Measurements from ENCODE around the gene TH. TPM values are rescaled to one million over a fixed set of nuclear protein-coding genes. Genes with fewer than 3 reads are reported as not detected.

Gene TH
- total RNA-seq, 2 donors from 2014 or later, result not detected

DNA sequence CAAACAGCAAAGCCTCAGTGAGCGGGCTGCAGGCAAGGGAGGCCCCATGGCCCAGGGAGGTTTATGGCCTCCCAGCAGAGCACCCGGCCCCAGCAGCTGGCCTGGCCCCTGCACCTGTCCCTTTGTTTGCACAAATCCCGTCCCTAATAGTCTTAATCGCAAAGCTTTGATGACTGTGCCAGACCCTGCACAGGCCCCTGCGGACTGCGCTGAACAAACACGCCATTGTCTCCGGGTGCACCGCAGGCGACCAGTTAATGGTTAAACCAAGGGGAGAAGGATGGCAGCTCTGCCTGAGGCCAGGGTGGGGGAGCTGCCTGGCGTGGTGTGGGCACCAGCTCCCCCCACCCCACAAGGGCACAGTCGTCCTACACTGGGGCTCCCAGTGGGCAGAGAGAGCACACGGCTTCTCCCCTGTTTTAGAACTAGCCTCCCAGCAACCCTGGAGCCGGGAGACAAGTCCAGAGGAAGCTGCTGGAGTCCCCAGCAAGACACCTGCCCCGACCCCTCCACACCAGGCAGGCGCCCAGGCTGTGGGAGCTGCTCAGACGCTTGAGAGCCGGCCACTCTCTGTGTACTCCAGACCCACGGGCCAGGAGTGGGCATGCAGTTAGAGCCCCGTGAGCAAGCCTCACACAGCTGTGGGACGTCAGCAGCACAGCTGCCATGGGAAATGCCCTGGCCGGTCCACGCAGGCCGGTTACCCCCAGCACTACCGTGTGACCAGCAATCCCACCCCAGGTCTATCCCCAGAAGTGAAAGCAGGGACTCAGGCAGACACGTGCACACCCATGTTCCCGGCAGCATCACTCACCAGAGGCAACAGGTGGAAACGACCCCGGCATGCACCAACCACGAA is 39.7 kb upstream of the TH start:
- no peaks in the 10 kb centered on the region for H3K36me3 ChIP-seq
- H3K9me3 ChIP-seq, result no peaks in the 10 kb centered on the region
- no peak overlapping the region for H3K4me3 ChIP-seq
- TF ChIP-seq, protein P1, sequence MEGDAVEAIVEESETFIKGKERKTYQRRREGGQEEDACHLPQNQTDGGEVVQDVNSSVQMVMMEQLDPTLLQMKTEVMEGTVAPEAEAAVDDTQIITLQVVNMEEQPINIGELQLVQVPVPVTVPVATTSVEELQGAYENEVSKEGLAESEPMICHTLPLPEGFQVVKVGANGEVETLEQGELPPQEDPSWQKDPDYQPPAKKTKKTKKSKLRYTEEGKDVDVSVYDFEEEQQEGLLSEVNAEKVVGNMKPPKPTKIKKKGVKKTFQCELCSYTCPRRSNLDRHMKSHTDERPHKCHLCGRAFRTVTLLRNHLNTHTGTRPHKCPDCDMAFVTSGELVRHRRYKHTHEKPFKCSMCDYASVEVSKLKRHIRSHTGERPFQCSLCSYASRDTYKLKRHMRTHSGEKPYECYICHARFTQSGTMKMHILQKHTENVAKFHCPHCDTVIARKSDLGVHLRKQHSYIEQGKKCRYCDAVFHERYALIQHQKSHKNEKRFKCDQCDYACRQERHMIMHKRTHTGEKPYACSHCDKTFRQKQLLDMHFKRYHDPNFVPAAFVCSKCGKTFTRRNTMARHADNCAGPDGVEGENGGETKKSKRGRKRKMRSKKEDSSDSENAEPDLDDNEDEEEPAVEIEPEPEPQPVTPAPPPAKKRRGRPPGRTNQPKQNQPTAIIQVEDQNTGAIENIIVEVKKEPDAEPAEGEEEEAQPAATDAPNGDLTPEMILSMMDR (IDR thresholded peaks at IDR 0.05), result no peak
- no peak for DNase-seq (ENCODE audit: low spot score)
- H3K27me3 ChIP-seq (replicated peaks; ENCODE audit: insufficient read depth), result no peaks in the 10 kb centered on the region
- ATAC-seq (ENCODE audit: insufficient number of reproducible peaks, low FRiP score, low read depth), result no peak
- H3K27ac ChIP-seq, result no peak overlapping the region
- H3K4me1 ChIP-seq (ENCODE audit: control insufficient read depth in 1 of 2, low read depth in 2 of 2), result no peaks in the 10 kb centered on the region

DNA sequence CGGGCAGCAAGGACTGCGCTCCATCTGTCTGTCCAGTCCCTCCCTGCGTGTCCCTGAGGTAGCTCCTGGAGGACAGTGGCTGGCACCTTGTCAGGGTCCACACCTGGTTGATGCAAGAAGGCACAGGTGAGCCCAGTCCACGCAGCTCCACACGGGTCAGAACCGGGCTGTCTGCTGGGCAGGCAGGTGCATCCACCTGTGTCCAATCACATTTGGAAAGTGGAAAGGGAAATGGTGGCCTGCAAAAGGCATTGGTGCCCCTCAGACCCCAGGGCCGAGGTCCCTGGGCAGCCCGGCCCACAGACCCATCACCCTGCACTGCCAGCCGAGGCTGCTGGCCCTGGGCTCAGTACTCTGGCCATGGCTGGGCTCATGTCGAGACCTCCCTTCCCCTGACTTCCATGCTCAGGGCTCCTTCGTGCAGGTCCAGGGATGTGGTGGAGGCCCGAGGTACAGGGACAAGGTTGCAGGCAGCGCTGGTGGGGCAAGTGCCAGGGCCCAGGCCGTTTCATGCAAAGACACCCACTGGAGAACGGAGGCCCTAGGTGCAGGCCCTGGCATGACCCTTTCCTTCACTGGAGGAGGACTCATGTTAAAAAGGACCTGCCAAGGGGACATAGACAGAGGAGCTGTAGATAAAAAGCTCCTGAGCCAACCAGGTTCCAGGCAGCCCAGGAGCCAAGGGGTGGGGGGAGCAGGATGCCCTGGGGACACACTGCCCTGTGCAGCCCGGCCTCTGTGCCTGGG is 38.9 kb upstream of the TH start:
- Histone ChIP-seq H3K4me1 (ENCODE audit: control insufficient read depth in 1 of 2, low read depth in 2 of 2) (no peaks in the 10 kb centered on the region), H3K27ac (no peak overlapping the region), H3K9me3 (no peaks in the 10 kb centered on the region)

DNA sequence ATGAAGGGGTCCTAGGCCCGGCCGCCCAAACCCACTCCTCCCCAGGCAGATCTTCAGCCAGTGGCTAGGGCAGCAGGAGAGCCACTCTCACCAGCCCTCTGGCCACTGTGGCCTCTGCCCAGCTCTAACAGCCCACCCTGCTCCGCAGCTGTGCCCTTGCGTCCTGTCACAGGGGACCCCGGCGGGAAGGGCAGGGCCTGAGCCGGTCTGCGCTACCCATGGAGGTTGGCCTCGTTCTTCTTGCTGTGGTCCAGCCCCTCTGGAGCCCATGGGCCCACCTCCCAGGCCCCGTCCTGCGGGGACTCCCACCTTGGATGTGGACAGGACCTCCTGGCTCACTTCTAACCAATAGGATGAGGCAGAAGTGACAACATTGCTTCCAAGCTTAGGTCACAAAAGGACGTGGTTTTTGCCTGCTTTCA is 38.3 kb upstream of the TH start:
- H3K4me3 ChIP-seq, result no peak overlapping the region
- no peaks in the 10 kb centered on the region for H3K4me1 ChIP-seq (ENCODE audit: control insufficient read depth in 1 of 2, low read depth in 2 of 2)
- DNase-seq (ENCODE audit: low spot score) (no peak), ATAC-seq (ENCODE audit: insufficient number of reproducible peaks, low FRiP score, low read depth) (no peak)
- TF ChIP-seq, protein P1 (IDR thresholded peaks at IDR 0.05), result no peak
- H3K27me3 ChIP-seq (replicated peaks; ENCODE audit: insufficient read depth), result no peaks in the 10 kb centered on the region
- no peak overlapping the region for H3K27ac ChIP-seq
- no peaks in the 10 kb centered on the region for H3K9me3 ChIP-seq
- H3K36me3 ChIP-seq, result no peaks in the 10 kb centered on the region

More for the DNA sequence above, 38.9 kb upstream of the TH start:
- no peak overlapping the region for H3K4me3 ChIP-seq
- H3K27me3 ChIP-seq (replicated peaks; ENCODE audit: insufficient read depth), result no peaks in the 10 kb centered on the region
- no peak for ATAC-seq (ENCODE audit: insufficient number of reproducible peaks, low FRiP score, low read depth)
- DNase-seq (ENCODE audit: low spot score), result no peak
- TF ChIP-seq, protein P1 (IDR thresholded peaks at IDR 0.05), result no peak
- H3K36me3 ChIP-seq, result no peaks in the 10 kb centered on the region

DNA sequence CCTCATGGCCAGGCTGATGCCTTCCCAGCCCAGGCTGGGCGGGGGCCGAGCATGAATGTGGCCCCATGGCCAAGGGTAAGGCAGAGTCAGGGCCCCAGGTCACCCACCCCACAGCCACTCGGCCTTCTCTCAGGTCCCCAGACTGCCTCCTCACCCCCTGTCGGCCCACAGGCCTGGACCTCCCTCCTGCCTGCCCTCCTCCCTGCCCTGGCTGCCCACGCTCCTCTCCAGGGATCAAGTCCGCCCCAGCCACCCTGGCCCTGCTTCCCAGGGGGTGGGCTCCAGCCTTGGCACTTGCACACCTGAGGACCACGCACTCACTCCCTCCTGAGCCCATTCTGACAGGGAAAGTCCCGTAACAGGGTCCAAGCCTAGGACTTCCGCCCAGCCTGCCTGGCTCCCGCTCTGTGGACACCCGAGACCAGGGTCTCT is 37.8 kb upstream of the TH start:
- no peak overlapping the region for H3K4me3 ChIP-seq
- H3K36me3 ChIP-seq, result no peaks in the 10 kb centered on the region
- no peaks in the 10 kb centered on the region for H3K9me3 ChIP-seq
- H3K27ac ChIP-seq, result no peak overlapping the region
- H3K4me1 ChIP-seq (ENCODE audit: control insufficient read depth in 1 of 2, low read depth in 2 of 2), result no peaks in the 10 kb centered on the region
- DNase-seq (ENCODE audit: low spot score), result no peak
- H3K27me3 ChIP-seq (replicated peaks; ENCODE audit: insufficient read depth), result no peaks in the 10 kb centered on the region
- no peak for ATAC-seq (ENCODE audit: insufficient number of reproducible peaks, low FRiP score, low read depth)
- TF ChIP-seq, protein P1 (IDR thresholded peaks at IDR 0.05), result no peak

DNA sequence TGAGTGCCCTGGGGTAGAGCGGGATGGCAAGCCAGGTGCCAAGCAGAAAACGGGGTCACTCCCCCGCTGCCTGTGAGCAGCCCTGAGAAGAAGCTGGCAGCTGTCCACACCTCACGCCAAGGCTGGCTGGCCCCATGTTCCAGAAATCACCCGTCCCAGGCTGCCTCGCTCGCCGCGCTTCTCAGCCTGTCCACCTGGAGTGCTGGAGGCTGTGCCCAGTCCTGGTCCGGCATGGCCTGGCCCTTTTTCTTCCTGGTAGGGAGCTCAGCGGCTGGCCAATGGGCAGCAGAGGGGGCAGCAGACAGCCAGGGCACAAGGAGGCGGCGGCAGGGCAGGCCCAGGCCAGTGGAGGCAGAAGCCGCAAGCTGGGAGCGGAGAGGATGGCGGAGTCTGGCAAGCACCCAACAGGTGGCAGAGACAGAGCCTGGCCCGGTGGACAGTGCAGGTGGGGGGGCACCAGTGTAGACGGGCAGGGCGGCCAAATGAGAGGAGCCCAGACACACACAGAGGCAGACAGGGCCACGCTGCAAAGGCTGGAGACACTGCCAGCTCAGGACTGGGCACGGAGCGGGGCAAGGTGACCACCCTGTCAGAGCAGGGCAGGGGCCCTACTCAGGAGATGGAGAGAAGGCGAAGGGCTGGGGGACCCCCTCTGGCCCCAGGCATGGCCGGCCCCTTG is 37.2 kb upstream of the TH start:
- TF ChIP-seq, protein P1 (IDR thresholded peaks at IDR 0.05), result no peak
- ATAC-seq (ENCODE audit: insufficient number of reproducible peaks, low FRiP score, low read depth) (no peak), DNase-seq (ENCODE audit: low spot score) (no peak)
- H3K36me3 ChIP-seq, result no peaks in the 10 kb centered on the region
- H3K27ac ChIP-seq, result no peak overlapping the region
- H3K4me1 ChIP-seq (ENCODE audit: control insufficient read depth in 1 of 2, low read depth in 2 of 2), result no peaks in the 10 kb centered on the region
- no peaks in the 10 kb centered on the region for H3K9me3 ChIP-seq
- H3K27me3 ChIP-seq (replicated peaks; ENCODE audit: insufficient read depth), result no peaks in the 10 kb centered on the region
- H3K4me3 ChIP-seq, result no peak overlapping the region

Measured in thoracic aorta (tissue), 2 donors.